CD4-positive, alpha-beta T cell treated with Interleukin-15 for 1 hour (primary cell): ENCODE measurements around the gene PKD2.
"Not testable (repeated sequence)": the region's sequence is repeated elsewhere in the genome, so short reads cannot be mapped to it uniquely, and the experiment has no call there.

ENCODE experiments used
- DNase-seq: peaks from one replicate; pipeline ENCODE4 v3.0.0-alpha.2; 2020

The PKD2 gene

DNA sequence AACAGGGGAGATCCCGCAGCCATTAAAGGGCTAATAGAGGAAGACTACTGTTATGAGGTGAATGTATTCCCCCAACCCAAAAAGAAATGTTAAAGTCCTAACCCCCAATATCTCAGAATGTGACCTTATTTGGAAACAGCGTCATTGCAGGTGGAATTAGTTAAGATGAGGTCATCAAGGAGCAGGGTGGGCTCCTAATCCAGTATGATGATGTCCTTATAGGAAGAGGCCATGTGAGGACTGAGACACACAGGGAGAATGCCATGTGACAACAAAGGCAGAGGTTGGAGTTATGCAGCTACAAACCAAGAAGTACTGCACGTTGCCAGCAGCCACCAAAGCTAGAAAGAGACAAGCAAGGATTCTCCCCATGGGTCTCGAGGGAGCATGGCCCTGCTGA, 17.7 kb upstream of the PKD2 start:
- DNase-seq: no peak

DNA sequence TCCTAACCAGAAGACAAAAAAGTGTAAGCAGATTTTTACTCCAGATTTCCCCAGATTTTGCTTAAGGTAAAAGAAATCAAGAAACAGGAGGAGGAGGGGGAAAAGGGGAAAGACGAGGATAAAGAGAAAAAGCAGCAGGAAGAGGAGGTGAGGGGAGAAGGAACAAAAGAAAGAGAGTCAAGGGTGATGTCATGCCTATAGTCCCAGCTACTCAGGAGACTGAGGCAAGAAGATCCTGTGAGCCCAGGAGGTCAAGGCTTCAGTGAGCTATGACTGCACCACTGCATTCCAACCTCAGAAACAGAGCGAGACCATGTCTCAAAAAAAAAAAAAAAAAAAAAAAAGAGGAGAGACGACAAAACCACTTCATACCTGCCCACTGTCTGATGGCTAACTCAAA, 12.0 kb upstream of the PKD2 start:
- no peak for DNase-seq

DNA sequence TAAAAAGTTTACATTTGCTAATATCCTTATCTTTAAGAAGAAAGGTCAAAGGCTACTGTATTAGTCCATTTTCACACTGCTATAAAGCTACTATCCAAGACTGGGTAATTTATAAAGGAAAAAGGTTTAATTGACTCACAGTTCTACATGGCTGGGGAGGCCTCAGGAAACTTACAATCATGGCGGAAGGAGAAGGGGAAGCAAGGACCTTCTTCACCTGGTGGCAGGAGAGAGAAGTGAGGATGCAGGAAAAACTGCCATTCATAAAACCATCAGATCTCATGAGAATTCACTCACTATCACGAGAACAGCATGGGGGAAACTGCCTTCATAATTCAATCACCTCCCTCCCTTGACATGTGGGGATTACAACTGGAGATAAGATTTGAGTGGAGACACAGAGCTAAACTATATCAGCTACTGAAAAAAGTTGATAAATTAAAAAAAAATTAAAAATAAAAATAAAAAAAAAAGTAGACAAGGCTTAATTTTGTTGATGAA, 8.2 kb upstream of the PKD2 start:
- not testable (repeated sequence) for DNase-seq

DNA sequence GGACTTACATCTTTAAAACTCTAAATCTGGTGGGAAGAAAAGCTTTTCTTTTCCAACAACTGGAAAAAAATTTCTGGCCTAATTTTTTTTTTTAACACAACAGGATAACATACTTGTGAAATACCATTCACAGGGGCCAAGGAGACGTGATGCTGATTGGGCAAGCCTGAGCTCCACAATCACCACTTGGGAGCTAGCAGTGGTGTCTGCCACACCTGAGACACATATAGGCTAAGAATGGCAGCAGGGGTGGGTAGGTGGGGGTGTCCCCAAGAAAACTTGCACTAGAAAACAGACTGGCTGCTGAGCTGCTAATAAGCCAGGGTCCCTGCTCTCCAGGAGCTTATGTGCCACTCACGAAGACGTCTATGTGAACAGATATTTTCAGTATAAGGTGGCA, 5.6 kb upstream of the PKD2 start:
- no peak for DNase-seq

DNA sequence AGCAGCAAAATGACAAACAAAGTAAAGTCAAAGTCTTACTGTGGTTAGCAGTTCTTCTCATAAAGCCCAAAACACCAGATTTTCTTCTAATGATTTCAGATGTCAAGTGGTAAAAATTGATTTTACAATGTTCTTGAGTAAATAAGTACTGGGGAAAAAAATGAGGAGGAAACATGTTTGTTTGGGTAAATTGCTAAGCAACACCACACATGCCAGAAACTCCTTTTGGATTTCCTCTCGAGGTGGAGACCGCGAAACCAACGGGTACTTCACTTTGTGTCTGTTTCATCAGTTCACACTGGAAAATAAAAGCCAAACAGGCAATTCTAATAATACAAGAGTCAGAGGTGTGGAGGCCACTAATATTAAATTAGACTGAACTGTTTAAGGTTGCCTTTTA, 4.6 kb upstream of the PKD2 start:
- no peak for DNase-seq

DNA sequence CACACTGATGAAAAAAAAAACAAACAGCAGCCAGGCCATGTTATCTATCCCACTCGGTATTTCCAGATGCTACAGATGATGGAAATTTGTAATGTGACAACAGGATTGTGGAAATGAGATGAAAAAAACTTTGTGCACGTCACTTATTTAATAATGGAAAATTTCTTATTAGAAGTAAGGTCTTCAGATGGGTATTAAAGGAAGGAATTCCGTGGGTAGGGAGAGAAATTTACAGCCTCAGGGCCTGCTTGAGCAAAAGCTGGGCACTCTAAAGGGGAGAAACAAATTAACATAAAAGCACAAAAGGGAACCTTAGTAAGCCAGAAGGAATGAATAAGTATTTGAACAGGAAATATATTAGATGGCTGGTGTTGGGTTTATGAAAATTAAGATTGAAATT, 4.2 kb upstream of the PKD2 start:
- DNase-seq: no peak

DNA sequence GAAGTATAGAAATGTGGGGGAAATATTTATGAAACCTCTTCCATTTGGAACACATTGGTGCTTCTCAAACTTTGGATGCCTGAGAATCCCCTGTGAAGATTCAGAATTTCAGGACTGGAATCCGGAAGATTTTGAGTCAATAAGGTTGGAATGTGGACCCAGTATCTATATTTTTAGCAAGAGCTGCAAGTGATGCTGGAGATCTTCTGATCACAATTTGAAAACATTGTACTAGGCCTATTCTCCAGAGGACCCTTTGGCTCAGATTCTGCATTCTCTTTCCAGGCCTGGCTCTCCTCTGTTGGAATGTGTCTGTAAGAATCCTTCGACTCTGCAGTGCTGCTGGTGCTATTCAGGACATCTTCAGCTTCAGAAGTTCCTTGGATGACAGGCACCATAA, 2.4 kb upstream of the PKD2 start:
- DNase-seq: no peak

DNA sequence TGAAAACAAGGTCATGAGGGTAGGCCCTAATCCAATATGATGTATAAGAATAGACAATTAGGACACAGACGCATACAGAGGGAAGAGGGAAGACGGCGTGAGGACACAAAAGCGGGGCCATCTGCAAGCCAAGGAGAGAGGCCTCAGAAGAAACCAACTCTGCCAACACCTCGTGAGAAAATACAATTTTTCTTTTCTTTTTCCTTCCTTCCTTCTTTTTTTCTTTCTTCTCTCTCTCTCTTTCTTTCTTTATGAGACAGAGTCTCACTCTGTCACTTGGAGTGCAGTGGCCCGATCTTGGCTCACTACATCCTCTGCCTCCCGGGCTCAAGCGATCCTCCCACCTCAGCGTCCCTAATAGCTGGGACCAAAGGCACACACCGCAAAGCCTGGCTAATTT, 1.5 kb upstream of the PKD2 start:
- DNase-seq: no peak

DNA sequence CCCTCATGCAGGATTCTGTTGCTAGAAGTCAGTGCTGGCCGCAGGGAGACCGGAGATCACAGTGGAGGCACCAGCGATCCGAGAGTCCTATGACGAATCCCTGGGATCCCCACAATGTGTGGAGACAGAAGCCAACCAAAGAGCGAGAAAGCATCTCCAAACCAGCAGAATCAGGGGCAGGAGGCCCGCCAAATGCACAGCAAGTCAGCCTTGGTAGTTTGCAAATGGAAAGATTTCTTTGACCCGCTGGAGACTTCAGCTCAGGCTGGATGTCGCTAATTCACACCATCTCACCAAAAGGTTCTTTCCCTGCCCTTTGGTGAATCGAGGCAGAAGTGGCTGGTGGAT, 505 bp upstream of the PKD2 start:
- DNase-seq: no peak

DNA sequence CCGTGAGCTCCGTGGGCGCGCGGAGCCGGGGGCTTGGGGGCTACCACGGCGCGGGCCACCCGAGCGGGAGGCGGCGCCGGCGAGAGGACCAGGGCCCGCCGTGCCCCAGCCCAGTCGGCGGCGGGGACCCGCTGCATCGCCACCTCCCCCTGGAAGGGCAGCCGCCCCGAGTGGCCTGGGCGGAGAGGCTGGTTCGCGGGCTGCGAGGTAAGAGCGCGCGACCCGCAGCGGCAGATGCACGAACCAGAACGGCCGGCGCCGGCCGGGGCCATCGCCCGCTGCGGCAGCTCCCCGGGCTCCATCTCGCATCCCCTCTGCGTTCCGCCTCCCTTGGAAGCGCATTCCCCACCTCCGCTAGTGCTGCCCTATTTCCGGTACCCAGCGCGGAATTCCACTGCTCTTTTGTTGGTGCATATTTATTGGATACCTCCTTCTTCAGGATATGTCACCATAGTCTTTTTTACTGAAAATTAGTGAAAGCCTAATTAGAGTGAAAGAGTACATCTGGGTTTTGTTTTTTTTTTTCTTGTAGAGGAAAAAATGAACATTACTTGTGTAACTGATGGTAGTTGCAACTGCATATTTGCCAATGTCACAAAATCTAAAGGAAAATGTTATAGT, 797 bp downstream of the PKD2 start:
- no peak for DNase-seq

DNA sequence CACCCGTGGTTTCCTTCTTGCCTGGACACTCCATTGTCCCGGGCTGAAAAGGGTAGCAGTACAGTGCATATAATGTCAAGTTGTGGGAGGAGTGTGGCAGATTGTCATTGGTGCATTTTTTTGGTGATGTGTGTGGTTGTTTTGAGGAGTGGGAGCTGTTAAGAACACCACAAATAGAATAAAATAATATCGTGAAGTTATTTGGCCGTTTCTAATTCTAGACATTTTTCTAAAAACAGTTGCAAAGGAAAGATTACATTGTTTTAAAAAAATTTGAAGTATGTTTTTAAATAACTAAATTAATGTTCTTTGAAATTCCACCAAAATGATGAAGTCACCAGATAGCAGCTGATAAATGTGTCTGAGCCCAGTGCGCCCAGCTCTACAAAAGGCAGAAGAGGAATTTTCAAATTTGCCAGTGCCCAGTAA, 1.3 kb downstream of the PKD2 start:
- no peak for DNase-seq

DNA sequence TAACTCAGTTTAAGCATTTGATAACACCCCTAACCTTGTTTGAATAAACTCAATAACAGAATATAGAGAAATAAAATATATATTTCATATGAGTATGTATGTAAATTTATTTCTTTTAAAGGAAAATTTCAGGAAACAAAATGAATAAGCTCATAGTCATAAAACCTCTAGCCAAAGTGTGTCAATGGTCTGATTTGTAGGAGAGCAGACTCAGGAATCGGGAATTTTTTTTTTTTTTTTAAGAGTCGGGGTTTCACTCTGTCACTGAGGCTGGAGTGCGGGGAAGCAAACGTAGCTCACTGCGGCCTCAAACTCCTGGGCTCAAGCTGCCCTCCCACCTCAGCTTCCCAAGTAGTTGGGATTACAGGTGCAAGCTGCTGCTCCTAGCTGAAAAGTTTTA, 2.4 kb downstream of the PKD2 start:
- DNase-seq: no peak

DNA sequence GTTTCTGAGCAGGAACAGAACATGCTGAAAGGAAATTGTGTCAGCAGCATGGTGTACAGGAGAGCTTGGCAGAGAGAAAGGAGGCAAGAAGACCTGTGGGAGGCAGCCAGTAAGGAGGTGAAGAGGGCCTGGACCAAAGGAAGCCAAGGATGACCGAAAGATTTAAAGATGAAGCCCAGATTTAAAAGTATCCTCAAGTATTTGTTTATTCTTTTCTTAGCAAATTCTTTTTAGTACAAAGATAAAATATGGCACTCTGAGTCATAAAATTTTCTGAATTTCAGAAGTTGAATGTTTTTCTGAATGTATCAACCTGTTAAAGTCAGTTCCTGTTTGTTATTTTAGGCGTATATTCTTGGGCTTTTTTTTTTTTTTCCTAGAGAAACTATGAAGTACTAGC, 3.5 kb downstream of the PKD2 start:
- DNase-seq: no peak

DNA sequence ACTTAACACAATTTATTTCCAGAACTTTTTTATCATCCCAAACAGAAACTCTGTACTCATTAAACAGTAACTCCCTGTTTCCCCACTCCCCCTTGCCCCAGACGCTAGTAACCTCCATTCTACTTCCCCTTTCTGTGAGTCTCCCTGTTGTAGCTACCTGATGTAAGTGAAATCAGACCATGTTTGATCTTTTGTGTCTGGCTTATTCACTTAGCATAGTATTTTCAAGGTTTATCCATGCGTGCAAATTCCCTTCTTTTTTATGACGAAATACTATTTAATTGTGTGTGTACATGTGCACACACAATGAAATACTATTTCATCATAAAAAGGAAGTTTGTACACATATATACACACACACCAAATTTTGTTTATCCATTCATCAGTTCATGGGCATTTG, 5.2 kb downstream of the PKD2 start:
- no peak for DNase-seq

DNA sequence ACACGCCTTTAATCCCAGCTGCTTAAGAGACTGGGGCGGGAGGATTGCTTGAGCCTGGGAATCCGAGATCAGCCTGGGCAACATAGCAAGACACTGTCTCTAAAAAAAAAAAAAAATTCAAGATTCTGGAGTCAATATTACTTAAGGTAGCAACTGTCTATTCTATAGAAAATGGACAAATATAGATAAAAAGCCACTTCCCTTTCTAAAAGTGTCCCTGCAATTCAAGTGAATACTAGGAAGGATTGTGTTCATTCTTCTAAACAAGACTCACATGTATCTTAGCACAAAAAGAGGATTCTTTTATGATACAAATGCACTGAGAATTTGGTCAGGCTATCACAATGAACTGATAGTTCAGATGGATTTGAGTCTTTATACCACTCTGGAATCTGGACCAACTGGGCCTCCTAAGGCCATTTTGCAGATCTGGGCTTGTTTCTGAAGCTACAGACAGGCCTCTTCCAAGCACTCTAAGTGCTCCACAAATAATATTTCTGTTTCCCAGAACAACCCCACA, 7.0 kb downstream of the PKD2 start:
- no peak for DNase-seq

DNA sequence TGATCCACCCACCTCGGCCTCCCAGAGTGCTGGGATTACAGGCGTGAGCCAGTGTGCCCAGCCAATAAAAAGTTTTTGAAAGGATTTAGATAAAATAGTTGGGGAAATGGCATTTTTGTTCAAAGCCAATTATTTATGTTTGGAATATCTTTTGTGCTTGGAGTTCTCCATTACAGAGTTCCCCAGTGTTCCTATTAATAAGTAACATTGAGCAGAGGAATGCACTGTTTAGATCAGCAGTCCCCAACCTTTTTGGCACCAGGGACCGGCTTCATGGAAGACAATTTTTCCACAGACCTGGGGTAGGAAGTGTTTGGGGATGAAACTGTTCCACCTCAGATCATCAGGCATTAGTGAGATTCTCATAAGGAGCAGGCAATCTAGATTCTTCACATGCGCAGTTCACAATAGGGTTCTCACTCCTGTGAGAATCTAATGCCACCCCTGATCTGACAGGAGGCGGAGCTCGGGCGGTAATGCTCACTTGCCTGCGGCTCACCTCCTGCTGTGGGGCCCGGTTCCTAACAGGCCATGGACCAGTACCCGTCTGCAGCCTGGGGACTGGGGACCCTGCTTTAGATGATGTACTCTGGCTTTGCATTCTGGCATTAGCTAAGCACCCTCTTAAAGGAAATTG, 8.3 kb downstream of the PKD2 start:
- DNase-seq: no peak

DNA sequence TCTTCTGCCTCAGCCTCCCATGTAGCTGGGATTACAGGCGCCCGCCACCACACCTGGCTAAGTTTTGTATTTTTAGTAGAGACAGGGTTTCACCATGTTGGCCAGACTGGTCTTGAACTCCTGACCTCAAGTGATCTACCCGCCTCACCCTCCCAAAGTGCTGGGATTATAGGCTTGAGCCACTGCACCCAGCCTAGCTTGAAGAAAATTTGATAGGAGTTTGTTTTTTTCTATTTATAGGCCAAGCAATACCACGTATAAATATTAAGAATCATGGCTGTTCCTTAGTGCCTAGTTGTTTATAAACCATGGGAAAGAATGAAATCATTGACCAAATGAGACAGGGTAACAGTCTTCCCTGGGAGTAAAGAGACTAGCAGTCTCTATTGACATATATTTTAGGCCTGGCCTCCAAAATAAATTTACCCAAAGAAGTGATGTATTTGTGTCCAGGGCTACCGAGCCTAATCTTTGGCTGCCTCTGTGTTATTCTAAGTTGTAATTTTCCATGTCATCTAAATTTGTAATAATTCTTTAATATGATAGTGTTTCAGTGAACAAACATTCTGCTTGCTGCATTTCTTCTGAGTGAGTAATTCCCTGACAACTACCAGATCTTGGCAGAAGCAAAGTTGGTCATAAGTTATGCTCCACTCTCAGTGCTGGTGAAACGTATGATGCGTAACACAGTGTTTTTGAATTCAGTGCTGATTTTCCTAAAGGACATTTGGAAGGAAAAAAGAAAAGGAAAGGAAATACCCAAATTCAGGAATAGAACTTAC, 10.3 kb downstream of the PKD2 start:
- DNase-seq: no peak

DNA sequence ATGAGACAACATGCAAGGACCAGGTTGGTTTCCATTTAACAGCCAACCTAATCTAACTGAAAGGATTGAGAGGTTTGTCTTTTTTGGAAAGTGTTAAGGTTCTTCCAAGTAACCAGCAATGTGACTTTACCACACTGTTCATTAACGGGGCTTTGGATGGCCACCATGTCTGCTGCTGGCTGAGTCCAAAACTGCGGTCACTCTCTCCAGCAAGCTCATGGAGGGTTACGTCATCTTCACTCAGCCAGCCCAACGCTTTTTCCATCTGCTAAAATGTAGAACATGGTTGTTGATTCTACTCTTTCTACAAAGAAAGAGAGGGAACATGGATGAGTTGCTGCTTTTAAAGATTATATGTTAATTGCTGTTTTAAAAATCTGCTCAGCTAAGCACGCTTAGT, 11.0 kb downstream of the PKD2 start:
- DNase-seq: no peak

DNA sequence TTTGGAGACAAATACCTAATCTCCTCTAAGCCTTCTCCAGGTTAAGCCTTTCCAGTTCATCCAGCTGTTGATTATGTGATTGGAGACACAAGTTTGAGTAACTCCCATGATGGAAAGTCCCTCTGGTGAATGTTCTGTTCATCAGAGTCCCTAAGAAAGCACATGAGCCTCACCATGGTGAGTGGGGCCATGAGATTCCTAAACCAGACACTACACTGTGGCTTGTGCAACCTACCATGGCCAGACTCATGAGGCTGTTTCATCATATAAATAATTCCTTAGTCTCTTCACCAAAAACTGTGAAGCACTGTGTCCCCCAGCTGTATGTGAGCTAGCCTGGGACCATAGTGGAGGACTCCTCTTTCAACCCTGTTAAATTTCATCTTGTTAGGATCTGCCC, 14.4 kb downstream of the PKD2 start:
- DNase-seq: no peak

DNA sequence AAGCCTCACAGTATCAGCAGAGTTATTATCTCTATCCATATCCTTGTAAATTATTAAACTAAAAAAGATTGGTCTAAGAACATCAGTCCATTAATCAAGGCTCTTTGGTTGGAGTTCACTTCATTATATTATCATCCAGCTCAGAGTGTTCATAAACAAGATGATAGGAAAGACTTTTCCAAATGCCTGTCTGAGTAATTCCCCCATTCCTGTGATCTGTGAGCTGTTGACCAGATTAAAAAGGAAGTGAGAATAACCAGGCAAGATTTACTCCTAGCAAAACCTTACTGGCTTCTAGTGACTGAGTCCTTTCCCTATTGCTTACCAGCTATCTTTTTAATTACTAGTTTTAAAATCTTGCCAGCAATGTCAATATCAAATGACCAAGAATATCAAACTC, 14.9 kb downstream of the PKD2 start:
- no peak for DNase-seq

DNA sequence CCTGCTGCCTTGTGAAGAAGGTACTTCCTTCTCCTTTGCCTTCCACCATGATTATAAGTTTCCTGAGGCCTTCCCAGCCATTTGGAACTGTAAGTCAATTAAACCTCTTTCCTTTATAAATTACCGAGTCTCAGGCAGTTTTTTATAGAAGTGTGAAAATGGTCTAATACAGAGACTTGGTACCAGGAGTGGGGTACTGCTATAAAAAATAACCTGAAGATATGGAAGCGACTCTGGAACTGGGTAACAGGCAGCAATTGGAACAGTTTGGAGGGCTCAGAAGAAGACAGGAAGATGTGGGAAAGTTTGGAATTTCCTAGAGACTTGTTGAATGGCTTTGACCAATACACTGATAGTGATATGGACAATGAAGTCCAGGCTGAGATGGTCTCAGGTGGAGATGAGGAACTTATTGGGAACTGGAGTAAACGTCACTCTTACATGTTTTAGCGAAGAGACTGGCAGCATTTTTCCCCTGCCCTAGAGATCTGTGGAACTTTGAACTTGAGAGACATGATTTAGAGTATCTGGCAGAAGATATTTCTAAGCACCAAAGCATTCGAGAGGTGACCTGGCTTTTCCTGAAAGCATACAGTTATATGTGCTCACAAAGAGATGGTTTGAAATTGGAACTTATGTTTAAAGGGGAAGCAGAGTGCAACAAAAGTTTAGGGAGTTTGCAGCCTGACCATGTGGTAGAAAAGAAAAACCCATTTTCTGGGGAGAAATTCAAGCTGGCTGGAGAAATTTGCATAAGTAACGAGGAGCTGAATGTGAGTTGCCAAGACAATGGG, 18.6 kb downstream of the PKD2 start:
- not testable (repeated sequence) for DNase-seq

DNA sequence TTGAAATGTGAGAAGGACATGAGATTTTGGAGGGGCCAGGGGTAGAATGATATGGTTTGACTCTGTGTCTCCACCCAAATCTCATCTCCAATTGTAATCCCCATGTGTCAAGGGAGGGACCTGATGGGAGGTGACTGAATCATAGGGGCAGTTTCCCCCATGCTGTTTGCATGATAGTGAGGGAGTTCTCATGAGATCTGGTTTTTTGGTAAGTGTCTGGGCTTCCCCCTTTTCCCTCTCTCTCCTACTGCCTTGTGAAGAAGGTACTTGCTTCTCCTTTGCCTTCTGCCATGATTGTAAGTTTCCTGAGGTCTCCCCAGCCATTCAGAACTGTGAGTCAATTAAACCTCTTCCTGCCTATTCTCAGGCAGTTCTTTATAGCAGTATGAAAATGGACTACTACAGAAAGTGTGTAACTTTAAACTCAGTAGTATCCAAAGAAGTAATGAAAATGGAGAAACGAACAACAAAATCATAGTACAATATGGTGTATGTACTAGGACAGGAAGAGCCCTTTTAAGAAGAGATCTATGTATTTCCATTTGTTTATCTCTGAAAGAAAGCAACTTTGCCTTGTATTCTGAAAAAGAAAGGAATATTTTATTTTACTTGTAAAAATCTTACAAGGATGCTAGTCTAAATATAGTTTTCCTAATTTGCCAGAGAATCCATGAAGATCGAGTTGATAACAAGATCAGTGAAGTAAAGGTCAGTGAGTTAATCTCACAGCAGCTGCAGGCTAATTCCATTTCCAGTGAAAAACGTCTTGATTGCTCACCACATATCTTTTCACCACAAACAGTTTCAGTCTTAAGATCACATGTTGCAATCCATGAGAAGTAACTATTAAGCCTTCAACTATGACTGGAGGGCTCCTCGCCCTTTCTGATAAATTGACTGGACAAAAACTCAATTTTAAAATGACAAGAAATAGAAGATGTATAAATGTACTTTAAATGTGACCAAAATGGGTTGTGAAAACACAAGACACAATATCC, 20.5 kb downstream of the PKD2 start:
- no peak for DNase-seq
